G401 (cell line): ENCODE measurements around the gene RNF44. TPM values are rescaled to one million over a fixed set of nuclear protein-coding genes. Genes with fewer than 3 reads are reported as not detected.

ENCODE experiments used
- DNase-seq: peaks from one replicate; pipeline ENCODE4 v3.0.0-alpha.2; 2015; ENCODE audit warnings: low spot score
- in situ Hi-C: cut with HindIII; loops from 2 replicates; pipeline ENCODE4 v1.10.0; 2016; ENCODE audit warnings: low sequenced_read_pairs, mixed read lengths
- total RNA-seq: library from RNA; depleted of rRNA; stranded (reverse); fragments of >200 nt; shearing (Covaris generic); gene quantifications from 2 replicates; pipeline ENCODE4 v1.2.3, GENCODE V29; 2014; rRNA removed

RNF44 gene
- total RNA-seq, result 4.0 and 6.7 TPM in 2 replicates

GRCh38 chr5:176536902-176537553 lies at the start of gene RNF44:
Gene RNF44 (minus strand): TSS chr5:176537402. CDS start chr5:176532472, 4,930 bp downstream.
- peak; percentile 98 for DNase-seq
- in situ Hi-C loops, result no loop called here

- DNase-seq, result no peak
- in situ Hi-C loops, result no loop called here
These were observed 45.9 kb upstream of the RNF44 start for GRCh38 chr5:176583076-176583475.

GRCh38 chr5:176581361-176581760 lies 44.2 kb upstream of the RNF44 start:
- in situ Hi-C loops, result no loop called here
- no peak for DNase-seq

GRCh38 chr5:176579323-176579722 lies 42.1 kb upstream of the RNF44 start:
- in situ Hi-C loops, result no loop called here
- DNase-seq, result no peak

- DNase-seq, result peak; percentile 88
- in situ Hi-C loops, result no loop called here
These were observed 41.2 kb upstream of the RNF44 start for GRCh38 chr5:176578391-176578808.

GRCh38 chr5:176577312-176578176 lies 40.3 kb upstream of the RNF44 start:
- in situ Hi-C loops, result no loop called here
- no peak for DNase-seq

- in situ Hi-C loops, result no loop called here
These were observed 38.6 kb upstream of the RNF44 start for GRCh38 chr5:176575488-176576422.

GRCh38 chr5:176575066-176575465 lies 37.9 kb upstream of the RNF44 start:
- in situ Hi-C loops, result no loop called here
- DNase-seq, result no peak

More at GRCh38 chr5:176575488-176576422, 38.6 kb upstream of the RNF44 start:
- no peak for DNase-seq

GRCh38 chr5:176574297-176574591 lies 37.0 kb upstream of the RNF44 start:
- no peak for DNase-seq
- in situ Hi-C loops, result no loop called here

- in situ Hi-C loops, result no loop called here
- DNase-seq, result peak; percentile 76
These were observed 36.5 kb upstream of the RNF44 start for GRCh38 chr5:176573564-176574296.

- DNase-seq, result no peak
- in situ Hi-C loops, result no loop called here
These were observed 32.8 kb upstream of the RNF44 start for GRCh38 chr5:176570044-176570443.

GRCh38 chr5:176568657-176569056 lies 31.5 kb upstream of the RNF44 start:
- in situ Hi-C loops, result no loop called here
- DNase-seq, result no peak

- in situ Hi-C loops, result no loop called here
These were observed 28.6 kb upstream of the RNF44 start for GRCh38 chr5:176565760-176566288.

GRCh38 chr5:176564002-176564401 lies 26.8 kb upstream of the RNF44 start:
- in situ Hi-C loops, result no loop called here
- DNase-seq, result no peak

More at GRCh38 chr5:176565760-176566288, 28.6 kb upstream of the RNF44 start:
- no peak for DNase-seq

GRCh38 chr5:176562189-176562588 lies 25.0 kb upstream of the RNF44 start:
- in situ Hi-C loops, result no loop called here
- no peak for DNase-seq

- DNase-seq, result no peak
- in situ Hi-C loops, result no loop called here
These were observed 24.1 kb upstream of the RNF44 start for GRCh38 chr5:176561259-176561658.

GRCh38 chr5:176560364-176560763 lies 23.2 kb upstream of the RNF44 start:
- no peak for DNase-seq

GRCh38 chr5:176559683-176560082 lies 22.5 kb upstream of the RNF44 start:
- in situ Hi-C loops, result no loop called here

More at GRCh38 chr5:176560364-176560763, 23.2 kb upstream of the RNF44 start:
- in situ Hi-C loops, result no loop called here

GRCh38 chr5:176557846-176558245 lies 20.6 kb upstream of the RNF44 start:
- DNase-seq, result no peak
- in situ Hi-C loops, result no loop called here

More at GRCh38 chr5:176559683-176560082, 22.5 kb upstream of the RNF44 start:
- DNase-seq, result no peak
